ENCODE results near the gene NDRG2.

- TF ChIP-seq CTCF (conservative IDR thresholded peaks at IDR 0.05) = no peak
- no peak for TF ChIP-seq ZFX (IDR thresholded peaks at IDR 0.05)
Observed at GRCh38 chr14:21058903-21059302, 34.0 kb upstream of the NDRG2 start.

Measured in C4-2B (cell line).